ENCODE results near the gene FTO. TPM values are rescaled to one million over a fixed set of nuclear protein-coding genes. Genes with fewer than 3 reads are reported as not detected.

The FTO gene
- total RNA-seq, 4 donors from 2014 or later: 21.3 to 50.5 (median 40.8) TPM

- no peak for TF ChIP-seq EP300 (IDR thresholded peaks at IDR 0.05; ENCODE audit: low read depth)
- no peak for TF ChIP-seq CTCF (IDR thresholded peaks at IDR 0.05)
- no peak for TF ChIP-seq POLR2AphosphoS5 (IDR thresholded peaks at IDR 0.05)
- TF ChIP-seq POLR2A (IDR thresholded peaks at IDR 0.05): no peak
- Histone ChIP-seq H3K27me3 (no peaks in the 10 kb centered on the region), H3K27ac (no peak overlapping the region), H3K4me3 (no peak overlapping the region), H3K36me3 (no peaks in the 10 kb centered on the region), H3K4me1 (no peaks in the 10 kb centered on the region), H3K9me3 (no peaks in the 10 kb centered on the region)
- intact Hi-C loops (cut with DNase I; ENCODE audit: low total_unique reads) (no loop called here), in situ Hi-C loops (cut with MboI; ENCODE audit: low pct_ligation_motif_present in 1 of 4, low pct_unique_long_range_greater_than_20kb in 1 of 4, low sequenced_read_pairs in 3 of 4) (no loop called here)
- WGBS, 2 donors (ENCODE audit: low coverage in 1 of 2): 82 to 87% methylated on average over 3 to 4 of the region's 4 CpGs
- DNase-seq: no peak
Observed at GRCh38 chr16:54140788-54141136, 436.8 kb downstream of the FTO start.

- no peaks in the 10 kb centered on the region for H3K9me3 ChIP-seq
- H3K36me3 ChIP-seq: no peaks in the 10 kb centered on the region
- no peak overlapping the region for H3K4me3 ChIP-seq
- WGBS, 2 donors (ENCODE audit: low coverage in 1 of 2): 56 to 68% methylated on average over 3 to 4 of the region's 4 CpGs
- intact Hi-C loops (cut with DNase I; ENCODE audit: low total_unique reads): no loop called here
- no peaks in the 10 kb centered on the region for H3K4me1 ChIP-seq
- DNase-seq: no peak
- in situ Hi-C loops (cut with MboI; ENCODE audit: low pct_ligation_motif_present in 1 of 4, low pct_unique_long_range_greater_than_20kb in 1 of 4, low sequenced_read_pairs in 3 of 4): no loop called here
- H3K27me3 ChIP-seq: no peaks in the 10 kb centered on the region
- TF ChIP-seq POLR2AphosphoS5 (IDR thresholded peaks at IDR 0.05) (no peak), CTCF (IDR thresholded peaks at IDR 0.05) (no peak), EP300 (IDR thresholded peaks at IDR 0.05; ENCODE audit: low read depth) (no peak), POLR2A (IDR thresholded peaks at IDR 0.05) (no peak)
- H3K27ac ChIP-seq: no peak overlapping the region
Observed at GRCh38 chr16:54142787-54143186, 438.8 kb downstream of the FTO start.

- H3K4me1 ChIP-seq: no peaks in the 10 kb centered on the region
- H3K27ac ChIP-seq: no peak overlapping the region
- in situ Hi-C loops (cut with MboI; ENCODE audit: low pct_ligation_motif_present in 1 of 4, low pct_unique_long_range_greater_than_20kb in 1 of 4, low sequenced_read_pairs in 3 of 4): no loop called here
- intact Hi-C loops (cut with DNase I; ENCODE audit: low total_unique reads): no loop called here
- DNase-seq: no peak
- 86% methylated on average over 4 of the region's 4 CpGs; no CpG with 5 or more reads in 1 of the 2 donors for WGBS, 2 donors (ENCODE audit: low coverage in 1 of 2)
- H3K36me3 ChIP-seq: no peaks in the 10 kb centered on the region
- no peak overlapping the region for H3K4me3 ChIP-seq
- no peak for TF ChIP-seq POLR2AphosphoS5 (IDR thresholded peaks at IDR 0.05)
- TF ChIP-seq POLR2A (IDR thresholded peaks at IDR 0.05): no peak
- no peak for TF ChIP-seq CTCF (IDR thresholded peaks at IDR 0.05)
- no peak for TF ChIP-seq EP300 (IDR thresholded peaks at IDR 0.05; ENCODE audit: low read depth)
- no peaks in the 10 kb centered on the region for H3K9me3 ChIP-seq
- no peaks in the 10 kb centered on the region for H3K27me3 ChIP-seq
Observed at GRCh38 chr16:54143410-54143809, 439.5 kb downstream of the FTO start.

- Histone ChIP-seq H3K27ac (no peak overlapping the region), H3K4me3 (no peak overlapping the region), H3K36me3 (no peaks in the 10 kb centered on the region), H3K4me1 (no peaks in the 10 kb centered on the region), H3K9me3 (no peaks in the 10 kb centered on the region), H3K27me3 (no peaks in the 10 kb centered on the region)
- WGBS, 2 donors (ENCODE audit: low coverage in 1 of 2): 60 to 62% methylated on average over 9 to 13 of the region's 13 CpGs
- TF ChIP-seq POLR2AphosphoS5 (IDR thresholded peaks at IDR 0.05): no peak
- no peak for TF ChIP-seq CTCF (IDR thresholded peaks at IDR 0.05)
- TF ChIP-seq EP300 (IDR thresholded peaks at IDR 0.05; ENCODE audit: low read depth): no peak
- no peak for DNase-seq
- intact Hi-C loops (cut with DNase I; ENCODE audit: low total_unique reads): no loop called here
- in situ Hi-C loops (cut with MboI; ENCODE audit: low pct_ligation_motif_present in 1 of 4, low pct_unique_long_range_greater_than_20kb in 1 of 4, low sequenced_read_pairs in 3 of 4): no loop called here
Observed at GRCh38 chr16:54143934-54144571, 440.1 kb downstream of the FTO start.
